Mesenteric fat pad (tissue), 1 donor: Measurements from ENCODE around the gene RALB. TPM values are rescaled to one million over a fixed set of nuclear protein-coding genes. Genes with fewer than 3 reads are reported as not detected.

Experiments
- DNase-seq: peaks from one replicate; pipeline ENCODE4 v3.0.0-alpha.2; 2020; ENCODE audit warnings: low spot score
- total RNA-seq: library from RNA; stranded (reverse); fragmentation: NEBNext Ultra II Directional; extraction: Animal tissue kit (Norgen Biotek cat#: 25700); gene quantifications from one replicate; pipeline ENCODE4 v1.2.1, GENCODE V29; 2021
- donor health status: DM: yes; HTN: yes; CAD: no.

The RALB gene
- total RNA-seq, 1 donor from 2014 or later, result 50.8 TPM

DNA sequence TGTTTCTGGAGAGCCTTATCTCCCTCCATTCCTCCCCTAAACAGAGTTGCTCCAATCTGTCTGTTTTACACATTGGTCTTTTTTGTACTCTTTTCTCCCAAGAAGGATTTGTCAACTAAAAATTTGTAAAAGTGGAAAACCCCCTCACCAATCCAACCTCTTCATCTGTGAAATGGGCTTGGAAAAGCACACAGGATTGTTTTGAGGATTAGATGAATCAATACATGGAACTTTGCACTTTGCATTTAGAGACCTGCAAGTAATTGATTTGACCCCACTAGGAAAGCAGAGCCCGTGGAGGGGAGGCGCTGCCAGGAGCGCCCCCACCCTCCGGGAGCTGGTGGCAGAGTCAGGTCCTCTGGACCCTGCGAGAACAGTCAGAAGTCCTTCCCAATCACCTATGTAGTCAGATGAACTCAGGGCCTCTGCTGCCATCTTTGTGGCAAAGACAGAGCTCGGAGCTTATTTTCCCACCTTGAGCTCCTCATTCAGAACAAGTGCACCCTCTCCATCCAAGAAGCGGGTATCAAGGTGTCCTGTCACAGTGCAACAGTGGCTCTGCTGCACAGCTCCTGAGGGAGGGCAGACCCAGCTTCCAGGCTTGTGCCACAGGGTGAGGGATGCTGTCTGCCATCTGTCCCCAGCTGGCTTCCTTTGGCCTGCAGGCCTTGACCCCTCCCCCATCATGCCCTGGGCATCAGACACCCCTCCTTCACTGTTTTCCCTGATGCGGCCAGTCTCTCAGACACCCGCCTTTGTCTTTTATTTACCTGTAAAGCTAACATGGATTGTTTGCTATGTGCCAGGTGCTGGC is 27.7 kb upstream of the RALB start:
- peak; percentile 28 for DNase-seq

DNA sequence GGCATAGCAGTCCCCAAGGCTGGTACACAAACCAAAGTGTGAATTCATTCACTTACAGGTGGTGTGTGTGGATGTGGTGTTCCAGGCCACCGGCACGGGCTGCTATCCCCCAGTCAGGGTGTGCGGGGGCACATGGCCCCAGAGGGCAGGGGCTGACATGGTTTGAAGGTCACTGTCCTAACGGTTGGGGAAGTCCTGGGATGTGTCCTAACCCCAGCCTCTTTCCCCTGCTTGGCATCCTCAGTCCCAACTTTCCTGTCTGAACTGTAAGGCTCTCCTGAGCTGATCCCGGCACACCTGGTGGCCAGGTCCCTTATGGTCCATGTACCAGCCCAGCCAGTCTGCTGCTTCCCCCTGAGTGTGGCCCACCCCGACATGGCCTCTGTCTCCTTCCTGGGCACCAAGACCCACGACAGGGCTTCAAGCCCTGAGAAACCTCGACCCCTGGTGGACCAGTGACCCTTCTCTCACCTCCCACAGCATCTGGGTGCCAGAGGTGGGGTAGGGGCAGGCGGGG is 27.0 kb upstream of the RALB start:
- DNase-seq, result no peak

DNA sequence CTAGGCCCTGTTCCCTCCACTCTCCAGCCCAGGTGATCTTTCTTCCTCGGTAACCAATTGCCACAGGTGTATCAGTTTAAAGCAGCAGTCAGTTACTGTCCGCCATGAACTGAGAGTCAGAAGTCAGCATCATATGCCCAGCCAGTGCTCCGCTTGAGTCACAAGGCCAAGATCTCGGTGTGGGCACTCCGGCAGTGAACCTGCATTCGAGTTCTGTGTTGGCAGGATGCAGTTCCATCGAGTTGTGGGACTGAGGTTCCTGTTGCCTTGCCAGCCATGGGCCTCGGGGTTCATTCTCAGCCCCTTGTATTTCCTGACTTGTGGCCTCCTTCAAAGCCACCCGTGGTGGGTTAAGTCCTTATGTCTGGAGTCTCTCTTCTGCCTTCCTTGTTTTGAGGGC is 26.3 kb upstream of the RALB start:
- DNase-seq, result no peak

DNA sequence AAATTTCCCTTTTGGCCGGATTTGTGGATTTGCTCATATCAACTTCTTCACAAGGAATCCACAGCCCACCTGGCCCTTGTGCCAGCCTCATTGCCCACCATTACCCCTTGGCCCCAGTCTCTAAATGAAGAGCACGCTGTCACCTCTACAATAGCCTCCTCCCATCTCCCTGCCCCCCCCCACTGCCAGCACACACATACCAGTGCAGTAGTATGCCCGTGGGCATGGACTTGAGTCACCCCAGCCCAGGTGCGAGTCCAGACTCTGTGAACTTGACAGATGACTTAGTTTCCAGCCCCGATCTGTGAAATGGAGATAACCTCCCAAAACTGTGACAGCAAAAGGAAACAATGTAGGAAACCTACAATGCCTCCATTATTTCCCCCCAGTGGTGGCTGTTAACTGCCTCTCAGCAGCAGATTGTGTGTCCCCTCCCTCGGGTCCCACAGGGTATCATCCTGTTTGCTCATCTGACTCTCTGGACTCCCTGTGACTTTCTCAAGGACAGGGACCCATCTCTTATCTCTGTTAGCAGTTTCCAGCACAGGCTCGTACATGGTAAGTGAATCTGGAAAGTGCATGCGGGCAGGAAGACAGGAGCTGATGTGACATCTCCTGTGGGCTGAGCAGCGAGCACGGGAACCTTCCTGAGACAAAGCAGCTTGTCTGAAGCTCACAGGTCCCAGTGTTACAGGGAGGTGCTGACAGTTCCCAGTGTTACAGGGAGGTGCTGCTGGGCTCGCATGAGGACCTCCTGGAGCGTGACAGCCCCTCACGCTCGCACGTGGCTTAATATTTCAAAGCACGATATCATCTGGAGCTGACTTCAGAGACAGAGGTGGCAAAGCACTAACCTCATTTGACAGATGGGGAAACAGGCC is 25.3 kb upstream of the RALB start:
- peak; percentile 82 for DNase-seq

DNA sequence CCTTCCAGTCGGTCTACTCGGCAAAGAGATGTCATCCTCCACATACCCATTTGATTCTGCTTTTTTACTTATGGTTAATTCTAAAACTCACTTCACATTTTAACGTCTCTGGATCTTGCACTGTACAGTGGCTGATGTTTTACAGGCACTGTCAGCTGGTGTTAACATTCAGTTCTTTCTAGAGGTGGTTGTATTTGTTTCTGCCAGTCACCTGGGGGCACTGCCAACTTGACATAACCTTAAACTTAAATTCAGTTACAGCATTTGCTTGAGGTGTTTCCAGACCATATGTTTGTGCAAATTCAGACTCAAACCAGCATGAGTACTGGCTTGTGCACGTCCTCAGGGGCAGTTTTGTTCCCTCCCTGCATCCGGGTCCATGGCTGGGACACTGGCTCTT is 24.1 kb upstream of the RALB start:
- peak; percentile 8 for DNase-seq

DNA sequence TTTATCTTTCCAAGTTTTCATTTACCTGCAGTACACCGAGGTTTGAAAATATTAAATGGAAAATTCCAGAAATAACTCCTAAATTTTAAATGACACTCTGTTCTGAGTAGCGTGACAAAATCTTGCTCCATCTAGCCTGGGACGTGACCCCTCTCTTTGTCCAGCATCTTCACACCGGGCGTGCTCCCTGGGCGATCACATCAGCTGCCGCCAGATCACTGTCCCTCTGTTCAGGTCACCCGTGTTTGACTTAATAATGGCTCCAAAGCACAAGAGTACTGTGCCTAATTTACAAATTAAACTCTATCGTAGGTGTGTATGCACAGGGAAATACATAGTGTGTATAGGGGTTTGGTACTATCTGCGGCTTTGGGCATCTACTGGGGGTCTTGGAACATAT is 23.3 kb upstream of the RALB start:
- DNase-seq, result peak; percentile 59

DNA sequence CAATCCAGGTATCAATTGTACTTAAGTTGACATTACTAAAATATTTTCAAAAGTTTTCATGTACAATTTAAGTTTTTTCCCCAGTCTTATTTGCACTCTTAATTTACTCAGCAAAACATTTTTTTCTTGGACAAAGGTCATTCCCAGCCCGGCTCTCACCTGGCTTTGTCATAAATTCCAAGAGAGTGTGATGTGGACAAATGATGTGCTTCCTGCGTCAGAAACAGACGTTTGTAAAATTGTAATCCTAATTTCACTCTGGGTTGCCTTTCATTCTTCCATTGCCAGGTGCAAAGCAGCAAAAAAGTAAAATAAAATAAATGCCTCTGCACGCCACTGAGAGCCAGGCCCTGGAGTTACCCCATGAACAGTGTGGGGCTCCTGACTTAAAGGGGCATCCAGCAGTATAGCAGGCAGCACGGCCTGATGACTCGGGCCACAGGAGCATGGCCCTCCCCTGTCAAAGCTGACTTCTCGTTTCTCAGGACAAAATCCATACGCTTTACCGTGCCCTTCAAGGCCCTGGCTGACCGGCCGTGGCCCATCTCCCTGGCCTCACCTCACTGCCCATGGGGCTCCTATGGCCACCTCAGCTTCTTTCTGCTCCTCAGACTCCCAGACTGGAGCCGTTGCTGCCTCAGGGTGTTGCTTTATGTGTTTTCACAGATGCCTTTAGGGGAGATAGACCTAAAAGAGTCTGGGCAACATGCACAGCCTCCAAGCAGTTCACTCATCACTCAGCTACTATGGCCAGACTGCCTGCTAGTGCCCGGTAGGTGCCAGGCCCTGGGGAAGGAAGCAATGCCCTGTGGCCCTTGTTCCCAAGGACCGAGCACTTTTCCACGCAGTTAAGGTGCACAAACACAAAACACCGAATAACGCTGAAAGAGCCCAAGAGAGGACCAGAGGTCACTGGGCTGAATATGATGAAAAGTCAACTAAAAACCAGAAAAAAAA is 21.9 kb upstream of the RALB start:
- DNase-seq, result peak; percentile 76

DNA sequence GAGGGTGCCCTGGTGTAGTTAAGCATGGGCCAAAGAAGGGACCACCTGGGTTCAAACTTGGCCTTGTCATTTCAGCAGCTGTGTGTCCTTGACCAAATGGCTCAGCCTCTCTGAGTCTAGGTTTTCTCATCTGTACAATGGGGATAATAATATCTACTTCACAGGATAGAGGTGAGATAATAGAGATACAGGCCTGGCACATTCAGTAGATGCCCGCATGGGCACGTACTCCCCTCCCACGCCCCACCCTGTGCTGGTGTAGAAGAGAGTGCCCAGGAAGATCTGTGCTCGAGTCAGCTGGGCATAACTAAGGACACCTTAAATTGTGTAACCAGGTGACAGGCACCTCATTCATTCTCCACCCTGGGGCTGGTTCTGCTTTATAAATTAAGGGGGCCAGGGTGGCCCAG is 21.1 kb upstream of the RALB start:
- DNase-seq, result peak; percentile 39

DNA sequence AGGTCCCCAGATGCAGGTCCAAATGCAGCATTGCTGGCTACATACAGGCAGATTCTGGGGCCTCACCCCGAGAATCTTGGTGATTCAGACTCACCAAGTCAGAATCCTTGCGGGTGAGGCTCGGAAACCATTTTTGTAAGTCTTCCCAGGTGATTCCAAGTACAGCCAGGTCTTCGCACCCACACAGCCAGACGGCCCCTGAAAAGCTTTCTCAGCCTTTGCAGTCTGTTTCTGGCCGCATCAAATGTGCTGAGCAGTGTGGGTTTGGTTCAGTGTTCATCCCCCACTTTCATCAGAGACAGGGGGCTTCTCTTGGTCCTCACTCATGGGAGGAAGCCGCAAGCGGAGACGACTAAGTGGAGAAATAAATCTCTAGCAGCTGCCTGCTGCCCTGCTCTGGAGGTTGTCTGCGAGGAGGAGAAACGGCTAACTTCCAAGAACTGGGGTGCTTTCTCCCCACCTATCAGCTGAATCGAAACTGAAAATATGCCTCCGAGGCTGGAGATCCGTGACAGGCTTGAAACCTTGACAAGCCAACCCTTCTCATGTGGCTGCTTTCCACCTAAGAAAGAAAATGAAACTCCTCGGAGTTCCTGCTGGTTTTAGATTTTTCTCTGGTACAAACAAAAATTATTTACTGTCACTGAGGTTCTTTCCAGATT is 20.5 kb upstream of the RALB start:
- peak; percentile 60 for DNase-seq

DNA sequence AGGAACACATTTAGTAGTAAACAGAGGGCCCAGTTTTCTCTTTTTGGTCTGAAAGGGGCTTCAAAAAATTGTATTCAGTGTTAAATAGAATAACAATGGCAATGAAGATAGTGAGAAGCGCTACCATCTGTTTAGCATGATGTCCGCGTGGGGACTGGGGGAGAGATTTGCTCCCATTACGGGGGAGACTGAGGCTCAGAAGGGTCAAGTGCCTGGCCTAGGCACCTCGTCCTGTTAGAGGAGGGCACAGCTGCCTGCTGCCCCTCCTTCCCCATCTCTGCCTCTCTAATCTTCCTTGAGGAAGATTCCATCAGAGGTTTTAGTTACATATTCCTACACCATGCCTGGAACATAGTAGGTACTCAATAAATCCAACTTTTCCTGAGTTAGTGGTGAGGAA is 19.4 kb upstream of the RALB start:
- DNase-seq, result peak; percentile 55

DNA sequence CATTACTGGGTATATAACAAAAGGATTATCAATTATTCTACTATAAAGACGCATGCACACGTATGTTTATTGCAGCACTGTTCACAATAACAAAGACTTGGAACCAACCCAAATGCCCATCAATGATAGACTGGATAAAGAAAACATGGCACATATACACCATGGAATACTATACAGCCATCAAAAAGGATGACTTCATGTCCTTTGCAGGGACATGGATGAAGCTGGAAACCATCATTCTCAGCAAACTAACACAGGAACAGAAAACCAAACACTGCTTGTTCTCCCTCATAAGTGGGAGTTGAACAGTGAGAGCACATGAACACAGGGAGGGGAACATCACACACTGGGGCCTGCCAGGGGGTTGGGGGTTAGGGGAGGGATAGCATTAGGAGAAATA is 17.5 kb upstream of the RALB start:
- peak; percentile 2 for DNase-seq

DNA sequence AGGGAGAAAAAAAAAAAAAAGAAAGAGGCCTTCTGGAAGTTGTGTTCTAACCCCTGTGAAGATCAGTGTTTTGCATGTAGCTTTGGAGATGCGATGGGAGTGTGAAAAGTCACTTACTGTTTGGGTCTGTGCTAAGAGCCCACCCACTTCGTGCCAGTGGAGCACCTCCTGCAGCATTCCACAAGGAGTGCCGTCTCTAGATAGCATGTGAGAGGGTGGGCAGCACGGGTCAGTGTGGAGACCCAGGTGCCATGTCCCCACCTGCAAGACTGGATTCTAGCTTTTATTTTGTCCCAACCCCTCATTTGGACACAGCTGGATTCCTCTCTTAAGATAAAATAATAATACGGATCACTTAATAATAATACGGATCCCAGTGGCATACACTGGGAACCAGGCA is 17.0 kb upstream of the RALB start:
- DNase-seq, result peak; percentile 47

DNA sequence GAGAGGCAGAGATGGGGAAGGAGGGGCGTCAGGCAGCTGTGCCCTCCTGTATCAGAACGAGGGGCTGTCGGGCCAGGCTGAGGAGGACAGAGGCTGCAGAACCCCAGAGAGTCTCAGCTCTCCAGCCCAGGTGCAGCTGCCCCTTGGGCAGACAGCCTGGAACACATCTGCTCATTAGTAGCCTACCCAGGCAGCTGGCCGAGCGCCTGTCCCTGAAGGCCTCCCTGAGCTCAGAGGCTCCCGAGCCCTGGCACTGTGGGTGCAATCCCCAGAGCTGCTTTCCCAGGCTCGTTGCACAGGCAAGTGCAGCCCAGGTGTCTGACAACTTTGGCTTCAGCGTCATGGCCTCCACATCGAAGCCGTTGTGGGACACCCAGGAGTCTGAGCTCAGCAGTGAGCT is 16.3 kb upstream of the RALB start:
- peak; percentile 57 for DNase-seq

DNA sequence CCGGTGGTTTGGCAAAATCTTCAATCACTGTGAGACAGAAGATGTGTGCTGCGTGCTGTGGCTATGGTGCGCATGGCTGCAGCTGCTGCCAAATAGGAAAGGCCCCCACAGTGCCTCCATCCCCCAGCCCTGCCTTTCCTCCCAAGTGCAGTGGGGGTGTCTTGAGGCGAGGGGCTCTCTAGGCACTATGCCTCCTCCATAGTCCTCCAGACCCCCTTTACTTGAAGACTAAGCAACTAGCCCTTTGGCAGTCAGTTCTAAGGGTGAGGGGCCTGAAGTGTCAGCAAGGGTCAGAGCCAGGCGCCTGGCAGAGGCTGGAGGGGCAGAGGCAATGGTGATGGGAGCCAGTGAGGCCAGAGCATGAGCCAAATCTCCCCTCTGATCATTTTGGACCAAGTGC is 15.9 kb upstream of the RALB start:
- DNase-seq, result peak; percentile 26

DNA sequence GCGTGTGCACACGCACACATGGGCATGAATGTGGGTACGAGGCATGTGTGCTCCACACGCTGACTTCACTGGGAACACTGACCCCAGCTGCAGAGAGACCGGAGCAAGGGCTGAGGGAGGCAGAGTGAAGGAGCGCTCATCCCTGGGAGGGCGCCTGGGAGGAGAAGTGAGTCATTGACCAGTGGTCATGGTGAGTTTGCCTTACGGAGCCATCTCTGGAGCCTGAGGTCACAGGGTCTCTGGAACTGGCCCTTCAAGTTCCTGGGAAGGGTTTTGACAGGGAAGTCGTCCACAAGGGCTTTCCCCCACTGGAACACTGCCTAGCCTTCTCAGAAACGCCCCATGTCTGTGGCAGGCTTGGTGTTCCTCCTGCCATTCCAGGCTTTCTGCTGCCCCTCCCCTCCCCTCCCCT is 15.2 kb upstream of the RALB start:
- peak; percentile 82 for DNase-seq

DNA sequence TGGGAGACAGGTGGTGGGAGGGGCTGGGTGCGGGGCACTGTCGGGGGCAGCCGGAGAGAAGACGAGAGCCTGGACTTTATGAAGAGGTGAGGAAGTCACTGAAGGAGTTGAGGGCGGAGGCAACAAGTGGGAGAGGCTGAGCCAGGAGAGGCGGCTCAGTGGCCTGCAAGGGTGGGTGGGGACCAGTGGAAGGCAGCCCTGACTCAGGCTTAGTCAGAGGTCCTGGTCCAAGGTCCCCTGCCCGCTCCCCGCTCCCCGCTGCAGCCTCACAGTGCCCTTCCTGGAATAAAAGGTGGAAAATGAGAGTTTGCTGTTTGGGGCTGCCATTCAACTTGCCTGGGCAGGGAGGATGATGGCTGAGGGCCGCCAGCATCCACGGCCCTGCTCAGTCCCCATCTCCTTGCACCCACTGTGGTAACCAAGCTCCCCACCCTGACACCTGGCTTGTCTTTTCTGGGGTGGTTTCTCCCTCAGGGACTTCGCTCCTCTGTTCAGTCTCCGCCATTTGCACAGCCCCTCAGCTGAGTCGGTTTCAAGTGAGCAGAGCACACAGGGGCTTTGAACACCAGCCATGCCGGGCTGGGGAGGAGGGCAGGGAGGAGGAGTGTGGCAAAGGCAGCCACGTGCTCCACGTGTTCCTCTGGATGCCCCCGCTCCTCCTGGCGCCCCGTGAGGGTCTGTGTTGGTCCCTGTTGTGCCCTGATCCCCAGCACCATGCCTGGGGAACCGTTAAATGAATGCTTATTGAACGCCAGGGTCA is 13.7 kb upstream of the RALB start:
- DNase-seq, result peak; percentile 89

DNA sequence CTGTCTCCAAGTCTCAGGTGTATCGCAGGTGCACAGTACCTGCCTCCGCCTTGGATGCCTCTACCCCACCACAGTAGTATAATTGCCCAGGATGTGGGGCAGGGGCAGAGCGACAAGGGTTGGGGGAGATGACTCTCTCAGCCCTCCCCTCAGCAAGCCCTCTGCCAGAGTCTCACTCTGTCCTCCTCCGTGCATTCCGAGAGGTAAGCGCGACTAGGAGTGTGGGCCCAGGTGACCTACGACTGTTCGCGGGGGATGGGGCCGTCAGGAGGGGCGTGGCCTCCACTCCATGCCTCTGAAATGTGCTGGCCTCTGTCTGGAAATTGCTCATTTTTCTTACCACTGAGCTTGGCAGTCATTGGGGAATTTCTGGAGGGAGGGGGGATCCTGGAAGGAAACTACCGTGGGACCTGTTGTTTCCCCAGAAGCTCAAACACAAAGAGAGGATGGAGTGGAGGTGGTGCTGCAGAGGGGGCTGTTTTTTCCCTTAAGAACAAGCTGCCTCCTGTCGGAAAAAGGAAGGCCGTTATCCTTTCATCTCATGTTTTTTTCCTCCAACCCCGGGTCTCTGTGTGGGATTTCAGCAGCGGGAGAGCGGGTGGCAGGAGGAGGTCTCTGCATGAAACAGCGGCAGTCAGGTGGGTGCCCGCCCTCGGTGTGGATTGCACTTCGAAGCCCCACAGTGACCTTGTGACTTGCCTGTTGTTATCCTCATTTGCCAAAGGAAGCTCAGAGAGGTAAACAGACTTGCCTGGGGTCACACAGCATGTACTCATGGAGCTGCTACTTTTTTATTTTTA is 13.0 kb upstream of the RALB start:
- no peak for DNase-seq

DNA sequence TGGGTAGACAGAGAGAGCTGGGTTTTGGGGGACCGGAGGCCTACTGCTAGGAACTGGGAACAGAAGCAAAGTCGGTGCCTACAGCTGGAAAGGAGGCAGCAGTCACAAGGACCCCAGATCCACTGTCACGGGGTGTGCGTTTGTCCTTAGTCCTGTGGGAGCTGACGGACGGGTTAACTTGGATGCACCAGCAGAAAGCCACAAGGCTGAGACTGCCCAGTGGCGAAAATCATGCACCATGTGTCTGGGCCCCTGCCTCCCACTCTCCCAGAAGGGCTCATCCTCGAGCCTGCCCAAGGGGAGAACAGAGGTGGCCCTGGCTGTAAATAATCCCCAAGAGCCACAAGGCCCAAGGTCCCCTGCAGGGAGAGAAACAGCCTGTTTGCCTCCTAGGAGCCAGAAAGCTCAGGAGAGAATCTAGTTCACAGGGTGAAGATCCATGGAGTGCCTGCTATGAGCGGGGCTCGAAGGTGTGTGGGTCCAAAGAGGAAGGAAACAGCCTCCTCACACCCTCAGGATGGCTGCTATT is 11.7 kb upstream of the RALB start:
- DNase-seq, result no peak

DNA sequence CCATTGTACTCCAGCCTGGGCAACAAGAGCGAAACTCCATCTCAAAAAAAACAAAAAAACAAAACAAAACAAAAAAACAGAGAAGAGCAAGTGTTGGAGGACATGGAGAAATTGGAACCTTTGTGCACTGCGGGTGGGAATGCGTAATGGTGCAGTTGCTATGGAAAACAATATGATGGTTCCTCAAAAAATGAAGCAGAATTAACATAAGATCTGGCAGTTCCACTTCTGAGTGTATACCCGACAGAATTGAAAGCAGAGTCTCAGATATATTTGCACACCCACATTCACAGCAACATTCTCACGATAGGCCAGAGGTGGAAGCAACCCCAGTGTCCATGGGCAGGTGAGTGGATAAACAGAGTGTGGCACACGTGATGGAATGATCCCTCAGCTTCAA is 11.0 kb upstream of the RALB start:
- DNase-seq, result no peak
